Transverse colon (tissue), 4 donors: ENCODE measurements around the gene NTF4.
"Not testable (repeated sequence)": the region's sequence is repeated elsewhere in the genome, so short reads cannot be mapped to it uniquely, and the experiment has no call there.

Experiments
- EP300 ChIP-seq: sonication (generic); formaldehyde crosslinking; IDR thresholded peaks from one replicate; pipeline ENCODE4 v1.6.1; 2017; ENCODE audit warnings: antibody characterized with exemption, low read depth
- POLR2A ChIP-seq: fragments of 450-650 bp; IDR thresholded peaks from one replicate; pipeline ENCODE4 v1.6.1; 2016; ENCODE audit warnings: antibody characterized with exemption, mild to moderate bottlenecking, moderate library complexity
- POLR2AphosphoS5 ChIP-seq, 3 donors: sonication (generic); formaldehyde crosslinking; IDR thresholded peaks; one replicate each; pipeline ENCODE4 v1.6.1; 2016; ENCODE audit warnings: antibody characterized with exemption in 3 of 3
- TF ChIP-seq, protein P1 (sequence below), 5 experiments: fragments of 200-600 bp in 3 of 5; fragments of 450-650 bp in 2 of 5; sonication (generic) in 3 of 5; IDR thresholded peaks; 1 replicate in 2 of 5; 2 replicates in 3 of 5; pipeline ENCODE4 v1.5.1; 2016 to 2017; ENCODE audit warnings: antibody characterized with exemption in 5 of 5, inconsistent platforms in 3 of 5, mild to moderate bottlenecking in 2 of 5, moderate library complexity in 1 of 5

DNA sequence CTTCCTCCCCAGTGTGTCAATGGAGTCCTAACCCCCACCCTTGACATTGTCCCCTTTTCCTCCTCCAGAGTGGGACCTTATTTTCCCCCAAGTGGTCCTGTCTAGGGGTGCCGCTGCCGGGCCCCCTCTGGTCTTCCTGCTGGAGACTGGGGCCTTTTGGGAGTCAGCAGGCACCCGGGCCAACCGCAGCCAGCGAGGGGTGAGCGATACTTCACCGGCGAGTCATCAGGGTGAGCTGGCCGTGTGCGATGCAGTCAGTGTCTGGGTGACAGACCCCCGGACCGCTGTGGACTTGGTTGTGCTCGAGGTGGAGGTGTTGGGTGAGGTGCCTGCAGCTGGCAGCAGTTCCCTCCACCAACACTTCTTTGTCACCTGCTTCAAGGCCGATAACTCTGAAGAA lies 34.9 kb downstream of the NTF4 start:
- not testable (repeated sequence) for TF ChIP-seq POLR2A; EP300; POLR2AphosphoS5 (IDR thresholded peaks at IDR 0.05)
- TF ChIP-seq, protein P1, sequence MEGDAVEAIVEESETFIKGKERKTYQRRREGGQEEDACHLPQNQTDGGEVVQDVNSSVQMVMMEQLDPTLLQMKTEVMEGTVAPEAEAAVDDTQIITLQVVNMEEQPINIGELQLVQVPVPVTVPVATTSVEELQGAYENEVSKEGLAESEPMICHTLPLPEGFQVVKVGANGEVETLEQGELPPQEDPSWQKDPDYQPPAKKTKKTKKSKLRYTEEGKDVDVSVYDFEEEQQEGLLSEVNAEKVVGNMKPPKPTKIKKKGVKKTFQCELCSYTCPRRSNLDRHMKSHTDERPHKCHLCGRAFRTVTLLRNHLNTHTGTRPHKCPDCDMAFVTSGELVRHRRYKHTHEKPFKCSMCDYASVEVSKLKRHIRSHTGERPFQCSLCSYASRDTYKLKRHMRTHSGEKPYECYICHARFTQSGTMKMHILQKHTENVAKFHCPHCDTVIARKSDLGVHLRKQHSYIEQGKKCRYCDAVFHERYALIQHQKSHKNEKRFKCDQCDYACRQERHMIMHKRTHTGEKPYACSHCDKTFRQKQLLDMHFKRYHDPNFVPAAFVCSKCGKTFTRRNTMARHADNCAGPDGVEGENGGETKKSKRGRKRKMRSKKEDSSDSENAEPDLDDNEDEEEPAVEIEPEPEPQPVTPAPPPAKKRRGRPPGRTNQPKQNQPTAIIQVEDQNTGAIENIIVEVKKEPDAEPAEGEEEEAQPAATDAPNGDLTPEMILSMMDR (IDR thresholded peaks at IDR 0.05): not testable (repeated sequence)
